Sciatic nerve (tissue), 2 donors: ENCODE data around the gene AGAP1. TPM values are rescaled to one million over a fixed set of nuclear protein-coding genes. Genes with fewer than 3 reads are reported as not detected.

Experiments used
- ATAC-seq: fragments of 200-7000 bp; cut with Tn5 transposase; one replicate; pipeline ENCODE4 v1.9.1; 2020; ENCODE audit warnings: mild to moderate bottlenecking, moderate library complexity
- DNase-seq: peaks from one replicate; pipeline ENCODE4 v3.0.0-alpha.2; 2020; ENCODE audit warnings: low spot score
- intact Hi-C: fragments of 100-400 bp; cut with DNase I; formaldehyde crosslinking; loops from one replicate; pipeline ENCODE4 v1.14.2; 2022
- total RNA-seq: library from RNA; stranded (reverse); fragmentation: NEBNext Ultra II Directional; extraction: Animal tissue kit (Norgen Biotek cat#: 25700); gene quantifications from one replicate; pipeline ENCODE4 v1.2.1, GENCODE V29; 2021
- donor health status: DM: no; HTN: no; CAD: no.
- donor health status: DM: no; HTN: no; CAD: no.

The AGAP1 gene
- total RNA-seq, 1 donor from 2014 or later: 62.9 TPM

DNA sequence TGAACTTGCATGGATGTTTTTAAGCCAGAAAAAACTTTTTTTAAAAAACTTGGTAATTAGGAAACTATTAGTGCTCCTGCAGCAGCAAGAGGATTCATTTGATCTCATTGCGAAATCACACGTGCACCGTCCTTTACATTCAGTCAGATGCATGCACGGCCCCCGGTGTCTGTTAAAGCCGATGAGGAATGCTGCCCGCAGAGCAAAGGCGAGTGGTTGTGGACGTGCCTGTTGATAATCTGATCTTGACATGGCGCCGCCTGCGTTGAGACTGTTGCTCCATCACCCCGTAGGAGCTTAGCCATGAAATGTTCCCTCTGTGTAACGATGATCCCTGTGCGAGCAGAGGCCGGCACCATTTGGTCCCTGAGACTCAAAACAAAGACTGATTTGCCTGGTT lies 374.4 kb downstream of the AGAP1 start:
- intact Hi-C loops: no loop called here
- ATAC-seq (peak; percentile 67), DNase-seq (peak; percentile 53)

DNA sequence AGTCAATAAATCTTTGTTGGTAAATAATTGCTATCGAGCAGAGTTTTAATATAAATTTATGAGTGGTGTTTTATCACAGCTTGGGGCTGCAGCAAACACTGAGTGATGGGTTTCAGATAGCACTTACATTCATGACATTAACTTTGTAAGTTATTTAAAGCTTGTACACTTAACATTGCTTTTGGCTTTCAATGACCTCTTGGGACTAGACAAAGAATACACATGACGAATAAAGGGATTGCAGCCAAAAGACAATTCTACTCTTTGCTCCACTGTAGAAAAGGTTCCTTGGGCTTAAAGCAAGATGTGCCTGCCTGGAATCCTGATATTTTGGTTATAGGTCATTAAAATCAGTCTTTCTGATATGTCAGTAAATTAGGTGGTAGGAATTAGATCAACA lies 374.8 kb downstream of the AGAP1 start:
- intact Hi-C loops: no loop called here
- DNase-seq (no peak), ATAC-seq (no peak)

DNA sequence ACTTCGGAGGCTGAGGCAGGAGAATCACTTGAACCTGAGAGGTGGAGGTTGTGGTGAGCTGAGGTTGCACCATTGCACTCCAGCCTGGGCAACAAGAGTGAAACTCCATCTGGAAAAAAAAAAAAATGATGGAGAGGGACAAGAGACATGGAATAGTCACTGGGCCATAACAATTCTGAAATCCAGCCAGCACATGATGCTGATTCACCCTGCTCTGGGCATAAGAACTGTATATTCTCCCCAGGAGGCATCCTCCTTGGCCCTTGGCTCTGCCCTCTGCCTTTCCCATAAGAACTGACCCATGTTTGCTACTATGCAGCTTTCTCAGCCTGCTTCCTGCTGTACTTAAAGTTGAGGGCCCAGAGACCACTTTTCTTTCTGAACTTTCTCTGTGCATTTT lies 376.7 kb downstream of the AGAP1 start:
- intact Hi-C loops: no loop called here
- DNase-seq: no peak
- no peak for ATAC-seq

DNA sequence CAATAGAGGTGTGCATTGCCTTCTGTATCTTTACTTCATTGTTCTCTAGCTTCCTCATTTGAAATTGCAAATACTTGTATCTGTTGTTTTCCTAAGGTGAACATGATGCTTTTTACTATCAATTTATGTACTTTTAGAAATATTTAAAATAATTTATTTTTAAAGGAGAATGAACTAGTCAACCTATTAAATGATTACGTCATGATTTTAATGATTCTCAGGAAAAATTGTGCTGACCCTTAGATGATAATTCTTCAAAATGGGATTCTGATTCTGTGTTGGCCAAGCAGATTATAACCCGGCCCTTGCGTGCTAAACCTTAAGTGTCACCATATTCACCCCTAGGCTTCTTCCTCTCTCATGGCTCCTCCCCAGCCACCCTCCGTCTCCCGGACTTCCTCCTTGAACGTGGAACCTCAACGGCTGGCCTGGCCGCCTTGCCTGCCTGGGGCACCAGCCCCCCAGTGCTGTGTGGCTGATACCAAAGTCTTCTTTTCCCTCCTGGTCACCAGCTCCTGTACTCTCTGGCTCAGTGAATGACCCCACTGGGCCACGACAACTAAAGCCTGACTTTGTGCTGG lies 382.3 kb downstream of the AGAP1 start:
- intact Hi-C loops: no loop called here
- no peak for ATAC-seq
- DNase-seq: no peak

DNA sequence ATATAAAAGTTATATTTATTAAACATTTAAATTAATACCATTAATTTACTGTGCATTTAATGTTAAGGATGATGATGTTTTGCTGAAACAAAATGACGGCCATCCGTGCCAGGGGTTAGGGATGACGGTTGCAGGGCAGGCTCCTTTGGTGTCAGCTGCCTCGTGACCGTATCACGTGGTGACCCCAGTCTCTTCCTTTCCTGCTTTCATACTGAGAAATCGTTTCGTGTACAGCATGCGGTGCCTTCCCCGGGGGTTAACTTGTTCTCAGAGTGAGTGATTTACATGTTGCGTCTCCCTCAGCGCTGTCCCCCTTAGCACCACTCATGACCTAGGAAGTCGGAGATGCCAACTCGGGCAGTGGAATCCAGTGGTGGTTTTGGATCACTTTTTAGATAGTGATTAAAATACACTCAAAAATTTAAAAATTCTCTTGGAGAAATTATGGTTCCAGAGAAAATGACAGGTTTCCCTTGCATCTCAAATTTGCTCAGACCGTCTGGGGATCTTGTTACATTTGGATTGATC lies 383.5 kb downstream of the AGAP1 start:
- no peak for DNase-seq
- intact Hi-C loops: no loop called here
- ATAC-seq: no peak

DNA sequence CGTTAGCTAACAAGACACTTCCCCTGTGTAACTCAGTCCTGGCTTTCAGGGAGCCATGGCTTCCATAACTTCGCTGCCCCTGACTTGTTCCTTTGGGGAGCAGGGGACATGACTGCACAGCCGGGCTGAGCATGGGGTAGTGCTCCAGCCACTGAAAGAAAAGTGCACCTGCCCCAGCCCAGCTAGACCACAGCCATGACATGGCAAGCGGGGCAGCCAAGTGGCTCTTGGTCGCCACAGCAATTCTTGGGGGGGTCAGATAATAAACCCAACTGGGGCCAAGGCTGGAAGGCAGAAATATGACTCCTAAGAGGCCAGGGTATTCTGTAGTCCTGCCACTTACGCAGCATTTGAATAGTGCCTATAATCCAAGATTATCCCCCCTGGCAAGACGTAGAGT lies 385.3 kb downstream of the AGAP1 start:
- no peak for DNase-seq
- intact Hi-C loops: no loop called here
- ATAC-seq: no peak

DNA sequence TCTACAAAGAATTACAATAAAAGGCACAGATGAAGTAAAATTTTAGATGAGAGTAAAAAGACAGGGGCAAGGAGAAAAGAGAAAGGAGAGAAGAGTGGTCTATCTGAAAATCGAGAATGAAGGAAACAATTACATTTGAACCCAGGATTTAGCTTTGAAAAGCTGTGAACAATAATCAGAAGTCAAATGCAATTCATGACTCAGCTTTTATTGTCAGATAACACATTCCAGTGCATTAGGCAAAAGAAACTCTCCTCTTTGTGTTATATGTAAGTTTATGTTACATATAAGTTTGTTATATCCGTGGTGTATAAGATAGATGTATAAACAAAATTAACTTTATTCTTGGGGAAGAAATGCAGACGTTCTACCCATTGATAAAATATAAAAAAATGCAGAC lies 389.8 kb downstream of the AGAP1 start:
- DNase-seq: no peak
- no peak for ATAC-seq
- intact Hi-C loops: no loop called here

DNA sequence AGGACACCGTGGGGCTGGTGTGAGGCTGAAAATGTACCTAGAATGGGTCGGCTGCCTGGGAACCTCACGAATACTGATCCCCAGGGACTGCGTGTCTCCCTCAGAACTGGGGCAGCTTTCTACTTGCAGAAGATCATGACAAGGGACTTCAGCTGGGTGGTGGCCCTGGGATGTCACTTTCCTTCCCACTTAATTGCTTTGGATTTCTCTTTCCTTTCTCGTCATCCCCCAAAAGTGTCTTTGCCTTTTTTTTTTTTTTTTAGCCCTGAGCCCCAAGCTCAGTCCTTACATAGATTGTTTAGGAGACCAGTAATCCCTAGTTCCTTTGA lies 395.4 kb downstream of the AGAP1 start:
- DNase-seq (no peak), ATAC-seq (no peak)
- intact Hi-C loops: no loop called here

DNA sequence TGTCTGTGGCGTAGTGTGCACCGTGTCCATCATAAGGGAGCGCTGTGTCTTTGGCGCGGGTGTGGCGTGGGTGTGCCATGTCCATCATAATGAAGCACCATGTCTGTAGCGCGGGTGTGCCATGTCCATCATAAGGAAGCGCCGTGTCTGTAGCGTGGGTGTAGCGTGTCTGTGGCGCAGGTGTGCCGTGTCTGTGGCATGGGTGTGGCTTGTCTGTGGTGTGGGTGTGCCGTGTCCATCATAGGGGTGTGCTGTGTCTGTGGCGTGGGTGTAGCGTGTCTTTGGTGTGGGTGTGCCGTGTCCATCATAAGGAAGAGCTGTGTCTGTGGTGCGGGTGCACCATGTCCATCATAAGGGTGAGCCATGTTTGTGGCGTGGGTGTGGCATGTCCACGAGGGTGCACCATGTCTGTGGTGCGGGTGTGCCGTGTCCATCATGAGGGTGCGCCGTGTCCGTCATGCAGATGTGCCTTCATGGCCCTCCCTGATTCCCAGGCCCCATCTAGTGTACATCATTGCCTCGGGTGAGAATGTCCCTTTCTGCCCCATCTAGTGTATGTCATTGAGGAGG lies 399.4 kb downstream of the AGAP1 start:
- ATAC-seq (no peak), DNase-seq (no peak)
- intact Hi-C loops: no loop called here

DNA sequence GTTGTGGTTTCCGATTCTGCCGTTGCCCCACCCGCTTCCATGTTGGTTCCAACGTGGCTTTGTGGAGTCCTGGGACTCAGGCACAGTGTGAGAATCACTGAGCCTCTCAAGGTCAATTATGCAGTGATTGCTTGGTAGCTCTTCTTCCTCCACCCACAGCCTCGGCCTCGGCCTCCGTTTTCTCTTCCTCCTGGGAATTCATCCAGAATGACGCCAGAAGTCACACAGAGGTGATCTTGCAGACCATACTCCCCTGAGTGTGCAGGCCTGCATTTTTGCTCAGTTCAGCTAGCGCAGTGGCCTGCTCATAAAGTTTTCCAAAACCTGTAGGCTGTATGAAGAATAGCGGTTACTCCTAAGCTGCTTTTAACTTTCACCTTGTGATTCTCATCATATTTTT lies 401.0 kb downstream of the AGAP1 start:
- intact Hi-C loops: no loop called here
- ATAC-seq (no peak), DNase-seq (no peak)

DNA sequence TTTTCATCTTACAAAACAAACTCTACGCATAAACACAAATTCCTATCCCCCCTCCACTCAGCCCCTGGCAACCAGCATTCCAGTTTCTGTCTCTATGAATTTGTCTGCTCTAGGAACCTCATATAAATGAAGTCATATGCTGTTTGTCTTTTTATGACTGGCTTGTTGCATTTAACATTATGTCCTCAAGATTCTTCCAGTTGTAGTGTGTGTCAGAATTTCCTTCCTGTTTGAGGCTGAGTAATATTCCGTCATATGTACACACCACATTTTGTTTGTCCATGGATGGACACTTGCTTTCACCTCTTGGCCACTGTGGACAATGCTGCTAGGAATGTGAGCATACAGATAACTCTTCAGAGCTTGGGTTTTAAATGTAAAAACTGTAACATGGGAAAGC lies 402.2 kb downstream of the AGAP1 start:
- ATAC-seq (no peak), DNase-seq (no peak)
- intact Hi-C loops: no loop called here

DNA sequence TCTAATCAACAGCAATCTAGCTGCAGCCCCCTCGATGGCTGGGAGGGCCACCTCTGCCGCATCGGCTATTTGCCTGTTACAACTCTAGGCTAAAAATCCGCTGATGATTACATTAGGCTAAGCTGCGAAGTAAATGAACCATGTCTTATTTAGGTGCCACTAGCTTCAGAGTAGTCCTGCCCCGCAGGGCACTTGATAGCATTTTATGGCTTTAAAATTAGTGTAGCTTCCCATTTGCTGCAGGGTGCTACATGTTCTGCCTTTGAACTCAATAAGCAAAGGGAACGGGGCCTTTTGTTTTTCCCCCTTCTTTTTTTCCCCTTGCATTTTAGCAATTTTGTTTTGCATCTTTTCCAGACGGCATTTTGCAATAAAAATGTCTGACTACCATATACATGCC lies 404.1 kb downstream of the AGAP1 start:
- intact Hi-C loops: no loop called here
- ATAC-seq (no peak), DNase-seq (no peak)

DNA sequence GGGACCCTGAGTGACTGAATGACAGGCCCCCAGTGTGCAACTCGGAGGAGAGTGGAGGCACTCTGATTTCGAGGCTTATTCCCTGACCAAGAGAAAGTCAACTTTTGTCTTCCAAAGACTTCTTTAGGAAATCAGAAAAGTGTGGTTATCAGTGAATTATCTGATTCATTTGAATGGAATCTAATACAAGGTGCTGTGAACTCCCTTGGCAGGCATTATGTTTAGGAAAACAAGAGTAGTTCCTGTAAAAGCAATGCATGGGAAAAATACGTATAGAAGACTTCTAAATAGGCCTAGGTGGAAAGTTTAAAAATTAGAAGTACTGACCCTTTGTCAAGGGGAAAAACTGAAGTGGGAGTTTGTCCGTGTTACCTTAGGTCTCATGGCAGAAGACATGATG lies 404.9 kb downstream of the AGAP1 start:
- ATAC-seq (no peak), DNase-seq (no peak)
- intact Hi-C loops: no loop called here

DNA sequence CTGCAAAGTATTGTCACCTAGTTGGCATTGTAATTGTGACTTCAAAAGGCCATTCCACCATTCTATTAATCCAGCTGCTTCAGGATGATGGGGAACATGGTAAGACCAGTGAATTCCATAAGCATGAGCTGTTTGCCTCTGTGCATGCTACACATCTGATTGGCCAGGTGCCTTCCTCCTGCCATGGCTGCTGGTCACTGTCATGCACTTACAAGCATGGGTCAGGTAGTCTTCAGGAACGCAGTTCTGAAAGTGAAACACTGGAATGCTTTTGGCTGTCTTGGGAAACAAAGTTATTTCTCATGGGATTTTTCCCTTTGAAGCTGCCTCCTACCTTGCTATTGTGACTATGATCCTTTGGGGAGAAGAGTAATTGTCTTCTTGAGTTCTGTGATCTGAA lies 406.8 kb downstream of the AGAP1 start:
- DNase-seq (no peak), ATAC-seq (no peak)
- intact Hi-C loops: no loop called here

DNA sequence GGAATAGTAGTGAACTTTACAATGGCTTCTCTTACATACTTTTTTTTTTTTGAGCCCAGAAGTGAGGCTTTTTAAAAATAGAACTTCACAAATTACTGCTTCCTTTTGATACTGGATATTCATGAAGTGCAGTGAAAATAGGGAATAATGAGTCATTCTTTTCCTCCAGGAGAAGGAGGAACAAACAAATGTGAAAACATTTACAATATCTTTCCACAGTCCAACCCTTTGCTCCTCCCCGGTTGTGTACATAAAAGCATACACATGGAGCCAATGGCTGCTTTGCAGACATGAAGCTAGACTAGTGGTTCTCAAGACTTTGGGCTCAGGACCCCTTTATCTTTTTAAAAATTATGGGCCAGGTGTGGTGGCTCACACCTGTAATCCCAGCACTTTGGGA lies 407.4 kb downstream of the AGAP1 start:
- no peak for DNase-seq
- ATAC-seq: no peak
- intact Hi-C loops: no loop called here

DNA sequence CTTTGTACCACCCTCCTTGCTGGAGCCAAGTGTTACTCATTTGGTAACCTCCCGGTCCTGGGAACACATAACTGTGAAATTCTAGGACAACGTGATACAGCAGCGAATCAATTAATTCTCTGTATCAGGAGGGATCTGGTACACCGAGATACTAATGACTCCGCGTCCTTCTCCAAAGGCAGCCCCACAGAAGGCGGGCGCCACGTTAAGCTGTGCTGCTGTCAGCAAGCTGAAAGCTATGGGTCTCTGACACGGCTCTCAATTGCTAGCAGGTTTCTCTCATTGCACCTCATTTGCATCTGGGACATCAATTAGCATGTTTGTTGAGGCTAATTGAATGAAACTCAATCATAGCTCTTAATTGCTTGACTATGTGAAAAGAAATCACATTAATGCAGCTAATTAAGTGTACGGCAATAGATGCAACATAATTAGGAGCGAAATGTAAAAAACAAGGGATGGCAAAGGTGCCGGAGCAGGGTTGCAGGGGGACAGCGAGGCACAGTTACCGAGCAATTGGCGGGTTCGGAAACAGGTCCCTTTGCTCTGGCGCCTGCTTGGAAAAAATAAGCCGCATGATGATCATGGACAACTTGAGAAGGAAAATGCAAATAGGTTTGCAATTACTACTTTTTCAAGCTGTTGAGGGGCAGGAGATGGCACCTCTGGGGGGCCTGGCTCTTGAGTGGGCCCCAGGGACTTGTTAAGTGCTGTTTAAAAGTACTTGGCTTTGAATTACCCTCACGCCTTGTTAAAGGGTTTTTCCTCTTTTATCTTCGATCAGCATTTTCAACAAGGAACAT lies 410.1 kb downstream of the AGAP1 start:
- intact Hi-C loops: no loop called here
- no peak for ATAC-seq
- no peak for DNase-seq

DNA sequence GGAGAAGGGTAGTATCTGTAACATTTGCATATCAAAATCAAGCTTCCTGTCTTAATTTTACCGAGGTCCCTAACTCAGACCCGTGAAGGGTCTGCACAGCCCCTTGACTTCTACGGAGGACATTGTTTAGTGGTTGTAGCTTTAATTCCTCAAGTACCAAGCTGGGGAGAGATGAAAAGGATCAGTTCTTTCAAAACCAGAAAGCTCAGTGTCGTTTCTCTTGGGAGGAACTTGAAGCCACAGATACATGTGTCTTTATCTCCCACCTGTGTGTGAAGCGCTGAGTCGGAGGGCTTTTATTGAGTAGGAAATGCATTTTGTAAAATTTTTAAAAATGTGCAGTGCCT lies 410.7 kb downstream of the AGAP1 start:
- DNase-seq (no peak), ATAC-seq (no peak)
- intact Hi-C loops: no loop called here

DNA sequence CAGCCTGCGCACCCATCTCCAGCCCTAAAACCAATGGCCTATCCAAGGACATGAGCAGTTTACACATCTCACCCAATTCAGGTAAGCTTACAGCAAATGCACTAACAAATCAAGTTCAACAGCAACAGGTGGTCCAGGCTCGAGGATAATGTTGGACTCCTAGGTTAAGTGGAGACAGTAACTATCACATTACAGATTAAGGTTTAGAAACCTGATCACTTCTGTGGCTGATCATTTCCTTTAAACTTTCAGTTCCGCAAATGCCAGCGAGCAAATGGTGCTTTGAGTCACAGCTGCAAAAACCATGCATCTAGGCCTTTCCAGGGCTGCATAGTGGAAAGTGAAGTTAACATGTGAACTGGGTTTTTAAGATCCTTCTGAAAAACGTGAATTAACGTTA lies 415.0 kb downstream of the AGAP1 start:
- intact Hi-C loops: no loop called here
- DNase-seq (no peak), ATAC-seq (no peak)

DNA sequence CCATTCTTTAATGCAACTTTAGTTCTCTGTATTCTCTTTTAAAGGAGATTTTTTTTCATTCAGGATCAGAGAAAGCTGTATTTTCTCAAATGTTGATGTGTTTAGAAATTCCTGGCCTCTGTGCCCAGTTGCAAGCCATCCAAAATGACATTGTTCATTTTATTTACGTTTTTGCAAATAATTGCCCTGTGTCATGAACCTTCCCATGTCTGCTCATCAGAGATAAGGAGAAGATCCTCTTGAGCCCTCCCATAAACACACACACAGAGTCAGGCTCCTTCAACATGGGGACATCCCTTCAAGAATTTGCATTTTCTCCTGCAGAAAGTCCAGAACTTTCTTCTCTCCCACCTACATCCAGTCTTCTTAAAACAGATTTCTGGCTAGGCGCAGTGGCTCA lies 415.5 kb downstream of the AGAP1 start:
- no peak for DNase-seq
- ATAC-seq: no peak
- intact Hi-C loops: no loop called here

DNA sequence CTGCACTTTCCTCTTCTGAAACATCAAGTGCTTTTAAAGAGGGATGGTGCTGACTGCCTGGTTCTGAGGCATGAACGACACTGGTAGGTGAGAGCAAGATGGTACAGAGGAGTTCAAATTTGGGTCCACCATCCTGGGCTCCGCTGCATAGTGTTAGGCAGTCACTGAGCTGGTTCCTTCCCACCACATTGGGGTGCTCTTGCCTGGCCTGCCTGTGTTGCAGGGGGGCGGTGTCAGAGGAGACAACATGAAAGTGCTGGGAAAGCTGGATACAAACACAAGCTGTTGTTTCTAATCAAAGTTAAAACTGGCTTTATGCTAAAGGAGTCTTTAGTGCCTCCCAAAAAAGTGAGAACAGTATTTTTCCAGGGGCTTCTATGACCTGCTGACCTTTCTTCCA lies 416.2 kb downstream of the AGAP1 start:
- ATAC-seq (no peak), DNase-seq (no peak)
- intact Hi-C loops: no loop called here

DNA sequence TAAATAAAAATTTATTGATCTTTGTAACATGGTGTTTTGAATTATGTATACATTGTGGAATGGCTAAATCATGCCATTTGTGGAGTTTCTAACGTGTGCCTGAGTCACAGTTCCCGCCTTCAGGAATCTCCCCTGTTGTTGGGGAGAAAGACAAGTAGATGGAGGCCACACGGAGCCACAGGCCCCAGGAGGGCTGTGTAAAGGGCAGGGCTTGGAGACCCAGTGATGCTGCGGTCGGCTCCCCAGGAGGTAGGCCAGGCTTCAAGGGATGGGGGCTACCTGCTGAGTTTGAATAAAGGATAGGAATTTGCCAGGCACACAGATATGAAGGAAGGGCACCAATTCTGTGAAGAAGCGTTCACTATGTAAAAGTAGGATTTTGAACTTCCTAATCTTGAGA lies 417.3 kb downstream of the AGAP1 start:
- no peak for ATAC-seq
- intact Hi-C loops: no loop called here
- DNase-seq: no peak
